Left forelimb (tissue), 1 donor: Measurements from ENCODE around the gene HGD.
"Not testable (repeated sequence)": the region's sequence is repeated elsewhere in the genome, so short reads cannot be mapped to it uniquely, and the experiment has no call there.

Experiments
- DNase-seq: peaks from one replicate; pipeline ENCODE4 v3.0.0-alpha.2; 2018; ENCODE audit warnings: low spot score

HGD gene

DNA sequence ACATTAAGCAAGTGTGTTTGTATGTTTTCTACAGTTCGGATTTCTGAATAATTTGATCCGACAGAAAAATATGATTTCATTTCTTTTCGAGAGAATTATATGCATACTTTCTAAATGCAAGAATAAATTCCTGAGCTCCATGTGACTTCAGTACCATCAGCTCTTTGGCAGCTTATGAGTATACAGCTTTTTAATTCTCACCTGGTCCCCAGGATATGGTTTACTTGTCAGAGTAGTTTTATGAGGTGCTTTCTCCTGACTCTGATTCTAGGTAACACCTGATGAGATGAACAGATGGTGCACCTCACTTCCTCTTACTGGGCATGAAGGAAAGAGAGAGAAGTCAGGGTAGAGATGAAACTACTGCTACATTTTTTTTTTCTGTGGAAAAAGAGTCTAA lies 3.1 kb downstream of the HGD start:
- DNase-seq = no peak

GRCh38 chr3:120678331-120678947 lies 3.6 kb downstream of the HGD start:
- no peak for DNase-seq

DNA sequence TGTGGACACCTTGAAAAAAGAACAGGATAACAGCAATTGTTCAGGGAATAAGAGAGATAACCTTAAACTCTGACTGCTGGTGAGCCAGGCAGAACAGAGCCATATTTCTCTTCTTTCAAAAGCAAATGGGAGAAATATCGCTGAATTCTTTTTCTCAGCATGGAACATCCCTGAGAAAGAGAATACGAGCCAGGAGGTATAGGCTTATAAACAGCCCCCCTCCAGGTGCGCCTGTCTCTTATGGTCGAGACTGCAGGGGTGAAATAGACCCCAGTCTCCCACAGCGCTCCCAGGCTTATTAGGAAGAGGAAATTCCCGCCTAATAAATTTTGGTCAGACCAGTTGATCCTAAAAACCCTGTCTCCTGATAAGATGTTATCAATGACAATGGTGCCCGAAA lies 4.8 kb downstream of the HGD start:
- not testable (repeated sequence) for DNase-seq

DNA sequence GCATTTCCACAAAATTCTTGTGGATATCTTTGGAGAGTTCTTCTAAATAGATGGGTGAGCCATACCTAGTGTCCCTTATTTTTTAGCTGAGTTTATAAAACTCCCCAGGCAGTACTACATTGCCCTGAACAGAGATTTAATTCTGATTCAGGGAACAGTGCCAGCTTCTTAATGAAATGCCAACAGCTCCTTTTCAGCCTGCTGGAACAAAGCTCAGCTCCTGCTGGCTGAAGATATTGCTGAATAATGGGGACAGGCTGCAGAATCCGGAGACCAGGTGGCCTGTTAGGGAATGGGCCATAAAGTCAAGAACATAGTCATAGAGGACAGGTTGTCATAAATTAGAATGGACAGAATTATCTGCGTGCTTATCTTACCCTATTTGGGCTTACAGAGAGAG lies 8.9 kb downstream of the HGD start:
- no peak for DNase-seq

GRCh38 chr3:120670576-120670975 lies 11.5 kb downstream of the HGD start:
- no peak for DNase-seq

- no peak for DNase-seq
Observed at GRCh38 chr3:120664926-120665325, 17.1 kb downstream of the HGD start.

- no peak for DNase-seq
Observed at GRCh38 chr3:120661945-120662344, 20.1 kb downstream of the HGD start.

DNA sequence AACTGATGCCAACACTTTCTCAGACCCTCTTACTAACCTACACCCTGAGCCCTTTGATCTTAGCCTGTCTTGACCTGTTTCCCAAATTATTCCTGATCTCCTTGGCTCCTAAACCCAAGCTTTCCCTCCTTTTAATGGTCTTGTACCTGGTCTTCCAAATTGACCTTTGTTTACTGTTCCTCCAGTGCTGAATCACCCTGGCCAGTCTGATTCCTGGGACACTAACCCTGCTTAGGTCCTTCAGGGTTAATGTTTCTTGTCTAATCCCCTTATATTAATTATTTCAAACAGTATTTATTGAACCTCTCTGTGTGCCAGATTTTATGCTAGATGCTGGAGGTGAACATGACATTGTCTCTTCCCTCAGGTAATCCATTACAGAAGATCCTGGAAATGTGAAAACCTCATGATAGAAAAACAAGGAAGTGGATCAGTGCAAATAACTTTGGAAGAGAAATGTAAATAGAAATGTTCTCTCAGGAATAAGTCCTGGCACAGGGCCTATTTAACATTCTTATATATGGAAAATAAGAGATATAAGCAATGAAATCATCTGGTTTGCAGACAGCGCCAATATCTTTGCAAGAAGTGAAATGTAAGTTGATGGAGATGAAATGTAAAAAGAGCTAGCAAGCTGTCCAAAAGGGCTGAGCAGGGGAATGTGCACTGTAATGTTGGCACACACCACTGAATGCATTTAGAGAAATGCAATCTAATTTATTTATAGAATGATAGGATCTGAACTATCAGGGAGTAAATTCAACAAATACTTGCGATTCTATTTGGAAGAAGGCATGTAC lies 20.7 kb downstream of the HGD start:
- DNase-seq = no peak

DNA sequence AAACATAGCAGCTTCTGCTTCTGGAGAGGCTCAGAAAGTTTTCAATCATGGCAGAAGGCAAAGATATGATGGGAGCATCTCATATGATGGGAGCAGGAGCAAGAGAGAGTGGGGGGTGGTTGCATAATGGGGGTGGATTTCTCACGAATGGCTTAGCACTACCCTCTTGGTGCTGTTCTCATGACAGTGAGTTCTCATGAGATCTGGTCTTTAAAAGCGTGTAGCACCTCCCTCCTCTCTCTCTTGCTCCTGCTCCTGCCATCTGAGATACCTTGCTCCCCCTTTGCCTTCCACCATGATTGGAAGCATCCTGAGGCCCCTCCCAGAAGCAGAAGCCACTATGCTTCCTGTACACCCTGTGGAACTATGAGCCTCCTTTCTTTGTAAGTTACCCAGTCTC lies 22.2 kb downstream of the HGD start:
- DNase-seq = no peak

DNA sequence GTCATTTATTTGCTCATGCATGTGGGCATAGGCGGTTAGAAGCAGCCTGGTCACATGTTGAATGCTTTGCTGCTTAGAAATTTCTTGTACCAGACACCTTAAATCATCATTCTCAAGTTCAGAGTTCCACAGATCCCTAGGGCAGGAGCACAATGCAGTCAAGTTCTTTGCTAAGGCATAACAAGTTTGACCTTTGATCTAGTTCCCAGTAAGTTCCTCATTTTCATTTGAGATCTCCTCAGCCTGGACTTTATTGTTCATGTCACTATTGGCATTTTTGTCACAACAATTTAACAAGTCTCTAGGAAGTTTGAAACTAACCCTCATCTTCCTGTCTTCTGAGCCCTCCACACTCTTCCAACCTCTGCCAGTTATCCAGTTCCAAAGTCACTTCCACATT lies 22.8 kb downstream of the HGD start:
- no peak for DNase-seq

GRCh38 chr3:120652896-120653545 lies 29.0 kb downstream of the HGD start:
- DNase-seq = no peak

DNA sequence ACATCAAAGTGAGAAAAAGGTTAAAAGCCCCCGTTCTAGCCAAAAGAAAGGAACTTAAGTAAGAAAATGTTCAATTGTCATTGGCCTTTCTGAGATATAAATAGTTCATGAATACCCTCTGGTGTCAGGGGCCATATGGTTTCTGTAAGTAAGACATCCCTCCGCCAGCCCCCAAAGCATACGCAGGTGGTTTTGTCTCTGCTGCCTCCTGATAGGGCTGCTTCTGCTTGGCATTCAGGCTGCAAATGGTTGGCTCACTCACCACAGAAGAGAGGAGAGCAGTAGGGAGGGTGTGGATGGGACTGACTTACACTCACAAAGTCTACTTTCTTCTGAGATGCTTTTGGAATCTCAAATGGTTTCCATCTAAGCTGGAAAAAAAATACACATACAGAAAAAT lies 29.8 kb downstream of the HGD start:
- DNase-seq = no peak

- no peak for DNase-seq
Observed at GRCh38 chr3:120650311-120650710, 31.7 kb downstream of the HGD start.

DNA sequence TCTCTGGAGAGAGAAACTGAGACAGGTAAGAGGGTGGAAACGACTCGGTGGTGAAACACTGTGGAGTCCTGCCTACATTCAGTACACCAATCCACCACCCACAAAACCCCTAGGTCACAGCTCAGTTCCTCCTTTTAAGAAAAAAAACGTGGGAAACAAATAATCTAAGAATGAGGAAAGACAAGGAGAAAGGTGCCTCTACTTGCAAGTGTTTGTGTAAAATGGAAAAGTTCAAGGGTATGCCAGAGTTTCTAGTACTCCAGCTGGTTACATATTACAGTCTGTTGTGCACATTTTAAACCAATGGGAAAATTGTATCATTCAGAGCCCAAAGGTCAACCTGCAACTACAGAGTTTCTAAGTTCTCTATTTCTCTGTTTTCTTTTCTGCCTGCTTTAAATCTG lies 32.2 kb downstream of the HGD start:
- no peak for DNase-seq

DNA sequence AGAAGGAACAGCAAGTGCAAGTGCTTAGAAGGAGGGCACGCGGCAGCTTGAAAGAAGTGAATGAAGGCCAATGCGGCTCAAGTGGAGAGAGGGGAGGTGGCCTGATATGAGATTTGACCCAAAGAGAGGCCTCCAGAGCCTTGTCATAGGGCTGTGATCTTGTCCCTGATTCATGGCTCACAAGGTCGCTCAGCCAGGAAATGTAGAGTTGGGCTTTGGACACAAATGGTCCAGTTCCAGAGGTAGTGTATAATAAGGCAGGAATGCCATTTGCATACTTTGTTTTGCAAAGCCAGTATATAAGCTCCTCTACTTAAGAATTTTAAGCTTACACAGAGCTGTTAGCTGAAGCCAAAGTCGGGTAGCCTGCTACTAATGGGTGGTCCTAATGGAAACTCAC lies 33.7 kb downstream of the HGD start:
- DNase-seq = no peak

GRCh38 chr3:120646771-120647432 lies 35.1 kb downstream of the HGD start:
- DNase-seq = no peak

DNA sequence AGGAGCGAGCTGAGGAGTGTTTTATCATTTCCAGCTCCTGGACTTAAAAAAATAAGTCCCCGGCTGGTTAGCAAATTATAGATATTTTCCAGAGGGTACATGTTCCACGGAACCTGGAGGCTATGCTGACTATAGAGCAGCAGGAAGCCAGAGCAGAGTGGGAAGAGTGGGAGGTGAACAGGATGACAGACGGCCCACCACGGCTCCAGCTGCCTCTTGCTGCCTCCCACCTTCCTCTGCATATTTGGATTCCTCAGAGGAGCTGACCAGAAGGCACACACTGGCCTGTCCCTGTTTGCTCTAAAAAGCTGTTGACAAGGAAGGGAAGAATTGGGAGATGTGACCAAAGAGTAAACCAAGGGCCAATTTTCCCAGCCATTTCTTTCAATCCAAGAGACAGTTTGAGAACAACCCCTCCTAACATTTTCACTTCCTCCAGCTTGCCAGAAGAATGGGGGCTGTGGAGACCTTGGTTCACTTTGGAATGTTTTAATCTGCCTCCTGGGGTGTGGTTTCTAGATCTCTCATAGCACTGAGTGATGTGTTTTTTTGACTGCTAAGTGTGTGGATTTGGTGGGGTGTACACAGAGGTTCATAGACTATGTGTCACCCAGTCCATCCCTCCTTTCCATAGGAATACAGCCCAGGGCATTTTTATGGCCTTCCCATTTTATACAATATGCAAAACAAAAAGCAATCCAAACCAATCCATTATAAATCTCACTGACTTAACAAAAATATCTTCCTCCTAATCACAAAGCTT lies 36.8 kb downstream of the HGD start:
- no peak for DNase-seq

- no peak for DNase-seq
Observed at GRCh38 chr3:120642368-120642948, 39.6 kb downstream of the HGD start.

DNA sequence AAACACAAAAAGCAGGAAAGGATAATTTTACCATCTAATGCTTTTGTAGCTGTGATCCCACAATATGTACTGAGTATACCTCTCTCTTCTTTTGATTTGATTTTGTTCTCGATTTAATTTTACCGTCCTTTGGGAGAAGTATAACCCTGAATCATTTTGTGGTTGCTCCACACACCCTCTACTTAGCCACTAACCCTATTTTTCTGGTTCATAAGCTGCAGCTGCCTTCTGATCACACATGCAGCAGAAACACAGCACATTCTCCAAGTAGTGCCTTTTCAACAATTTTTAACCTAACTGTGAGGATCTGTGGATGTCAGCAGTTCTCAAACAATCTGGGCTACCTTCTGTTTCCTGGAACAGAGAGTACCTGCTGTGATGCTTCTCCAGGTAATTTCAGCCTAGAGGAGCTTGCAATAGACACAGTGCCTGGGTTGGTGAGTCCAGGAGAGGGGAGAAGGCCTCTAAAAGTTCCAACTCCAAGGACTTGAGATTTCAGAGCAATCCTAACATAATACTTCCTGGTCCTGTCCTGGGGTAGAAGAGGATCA lies 40.3 kb downstream of the HGD start:
- DNase-seq = no peak

- DNase-seq = no peak
Observed at GRCh38 chr3:120640231-120640630, 41.8 kb downstream of the HGD start.

GRCh38 chr3:120638820-120639219 lies 43.2 kb downstream of the HGD start:
- not testable (repeated sequence) for DNase-seq
